Measurements from ENCODE around the gene GNG8.

DNA sequence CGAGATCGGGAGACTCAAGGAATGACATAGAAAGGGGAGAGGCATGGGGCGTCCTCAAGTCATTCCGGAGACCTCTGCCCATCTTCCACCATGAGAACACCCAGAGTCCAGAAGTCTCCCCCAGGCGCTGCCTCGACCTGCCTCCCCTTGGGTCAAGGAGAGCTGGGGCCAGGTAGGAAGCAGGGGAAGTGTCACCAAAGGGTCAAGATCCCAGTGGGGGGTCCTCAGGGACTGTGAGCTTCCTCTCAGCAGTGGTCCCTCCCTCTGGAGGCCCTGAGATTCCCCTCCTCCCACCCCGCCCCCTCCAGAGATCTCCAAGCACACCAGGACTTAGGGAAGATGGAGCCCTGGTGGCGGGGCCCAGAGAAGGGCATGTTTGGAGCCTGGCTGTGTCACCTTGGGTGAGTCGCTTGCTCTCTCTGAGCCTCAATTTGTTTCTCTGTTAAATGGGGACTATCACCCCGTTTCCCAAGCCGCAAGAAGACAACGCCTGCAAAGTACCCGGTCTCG is 24.1 kb upstream of the GNG8 start:
- TF ChIP-seq, protein P1, sequence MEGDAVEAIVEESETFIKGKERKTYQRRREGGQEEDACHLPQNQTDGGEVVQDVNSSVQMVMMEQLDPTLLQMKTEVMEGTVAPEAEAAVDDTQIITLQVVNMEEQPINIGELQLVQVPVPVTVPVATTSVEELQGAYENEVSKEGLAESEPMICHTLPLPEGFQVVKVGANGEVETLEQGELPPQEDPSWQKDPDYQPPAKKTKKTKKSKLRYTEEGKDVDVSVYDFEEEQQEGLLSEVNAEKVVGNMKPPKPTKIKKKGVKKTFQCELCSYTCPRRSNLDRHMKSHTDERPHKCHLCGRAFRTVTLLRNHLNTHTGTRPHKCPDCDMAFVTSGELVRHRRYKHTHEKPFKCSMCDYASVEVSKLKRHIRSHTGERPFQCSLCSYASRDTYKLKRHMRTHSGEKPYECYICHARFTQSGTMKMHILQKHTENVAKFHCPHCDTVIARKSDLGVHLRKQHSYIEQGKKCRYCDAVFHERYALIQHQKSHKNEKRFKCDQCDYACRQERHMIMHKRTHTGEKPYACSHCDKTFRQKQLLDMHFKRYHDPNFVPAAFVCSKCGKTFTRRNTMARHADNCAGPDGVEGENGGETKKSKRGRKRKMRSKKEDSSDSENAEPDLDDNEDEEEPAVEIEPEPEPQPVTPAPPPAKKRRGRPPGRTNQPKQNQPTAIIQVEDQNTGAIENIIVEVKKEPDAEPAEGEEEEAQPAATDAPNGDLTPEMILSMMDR (IDR thresholded peaks at IDR 0.05 in 4 of 5, conservative IDR thresholded peaks at IDR 0.05 in 1 of 5) = no peak
- no peak for TF ChIP-seq POLR2A (IDR thresholded peaks at IDR 0.05)

All from gastrocnemius medialis (tissue), 4 donors.